Measurements from ENCODE around the gene MBTD1.

Gene MBTD1

GRCh38 chr17:51135956-51136355 lies 123.9 kb downstream of the MBTD1 start:
- DNase-seq, result no peak

GRCh38 chr17:51133365-51133764 lies 126.5 kb downstream of the MBTD1 start:
- no peak for DNase-seq

GRCh38 chr17:51132964-51133319 lies 126.9 kb downstream of the MBTD1 start:
- DNase-seq, result peak; percentile 38

GRCh38 chr17:51128076-51128475 lies 131.8 kb downstream of the MBTD1 start:
- DNase-seq, result peak; percentile 84

Data from suppressor macrophage treated with lipopolysaccharide for 4 hours (primary cell).